Transverse colon (tissue), 4 donors: ENCODE results near the gene SLC19A1.

Experiments used
- CTCF ChIP-seq, 5 experiments: fragments of 200-600 bp in 3 of 5; fragments of 450-650 bp in 2 of 5; sonication (generic) in 3 of 5; IDR thresholded peaks; 1 replicate in 2 of 5; 2 replicates in 3 of 5; pipeline ENCODE4 v1.5.1; 2016 to 2017; ENCODE audit warnings: antibody characterized with exemption in 5 of 5, inconsistent platforms in 3 of 5, mild to moderate bottlenecking in 2 of 5, moderate library complexity in 1 of 5
- EP300 ChIP-seq: sonication (generic); formaldehyde crosslinking; IDR thresholded peaks from one replicate; pipeline ENCODE4 v1.6.1; 2017; ENCODE audit warnings: antibody characterized with exemption, low read depth
- POLR2A ChIP-seq: fragments of 450-650 bp; IDR thresholded peaks from one replicate; pipeline ENCODE4 v1.6.1; 2016; ENCODE audit warnings: antibody characterized with exemption, mild to moderate bottlenecking, moderate library complexity
- POLR2AphosphoS5 ChIP-seq, 3 donors: sonication (generic); formaldehyde crosslinking; IDR thresholded peaks; one replicate each; pipeline ENCODE4 v1.6.1; 2016; ENCODE audit warnings: antibody characterized with exemption in 3 of 3

- TF ChIP-seq POLR2A (no peak), CTCF (IDR thresholded peaks at IDR 0.05) (no peak), EP300 (no peak), POLR2AphosphoS5 (IDR thresholded peaks at IDR 0.05) (no peak)
These were observed 66.3 kb downstream of the SLC19A1 start for GRCh38 chr21:45475797-45476570.
